Ovary (tissue), 9 donors: ENCODE data around the gene RAPGEF4. TPM values are rescaled to one million over a fixed set of nuclear protein-coding genes. Genes with fewer than 3 reads are reported as not detected.
A peak's percentile ranks its signal among the peaks of the same experiment; 100 is the strongest.

Experiments
- DNase-seq, 5 donors: peaks; one replicate each; pipeline ENCODE4 v3.0.0-alpha.2; 2019 to 2020
- H3K27ac ChIP-seq, 2 donors: fragments of 200-600 bp; one replicate each; pipeline versions ENCODE4 v1.5.1 to v1.8.0; 2019 to 2022
- H3K27me3 ChIP-seq: fragments of 200-600 bp; one replicate; pipeline ENCODE4 v1.8.0; 2022
- H3K36me3 ChIP-seq: fragments of 200-600 bp; sonication (generic); one replicate; pipeline ENCODE4 v1.5.1; 2019
- H3K4me1 ChIP-seq: one replicate; pipeline ENCODE4 v1.8.1; 2013; ENCODE audit warnings: mild to moderate bottlenecking, moderate library complexity; ENCODE audit not compliant: insufficient read depth
- H3K4me3 ChIP-seq: fragments of 200-600 bp; sonication (generic); one replicate; pipeline ENCODE4 v1.5.1; 2017
- H3K9me3 ChIP-seq, 2 donors: fragments of 200-600 bp in 1 of 2; sonication (generic) in 1 of 2; one replicate each; pipeline versions ENCODE4 v1.5.1 to v1.8.1; 2013 to 2019; ENCODE audit warnings: mild to moderate bottlenecking in 1 of 2, moderate library complexity in 1 of 2
- CTCF ChIP-seq, 3 donors: fragments of 450-650 bp in 2 of 3; fragments of 200-600 bp in 1 of 3; IDR thresholded peaks; one replicate each; pipeline versions ENCODE4 v1.5.1 to v1.8.0; 2016 to 2022; ENCODE audit warnings: antibody characterized with exemption in 3 of 3, mild to moderate bottlenecking in 1 of 3
- EP300 ChIP-seq: sonication (generic); formaldehyde crosslinking; IDR thresholded peaks from one replicate; pipeline ENCODE4 v1.6.1; 2017; ENCODE audit warnings: antibody characterized with exemption
- POLR2A ChIP-seq: fragments of 450-650 bp; IDR thresholded peaks from one replicate; pipeline ENCODE4 v1.6.1; 2017; ENCODE audit warnings: antibody characterized with exemption, mild to moderate bottlenecking, moderate library complexity
- WGBS, 3 donors: extraction: QIAGEN DNeasy Blood & Tissue Kit in 1 of 3; methylation state at CpG; one replicate each; pipeline versions ENCODE4 v1.1.5 to v1.1.7; 2013 to 2017; 5-methylcytosine and 5-hydroxymethylcytosine counted together
- intact Hi-C, 4 donors: fragments of 100-400 bp; cut with DNase I; formaldehyde crosslinking; loops; one replicate each; pipeline versions ENCODE4 v1.11.0 to v1.15.1; 2022 to 2023
- polyA plus RNA-seq, 2 donors: library from polyadenylated mRNA; stranded (reverse); fragments of 200-250 nt in 1 of 2; fragments of 350-450 nt in 1 of 2; fragmentation: Illumina TruSeq in 1 of 2; extraction: RNeasy Lipid Tissue Mini Kit (QIAGEN cat#74804) in 1 of 2; gene quantifications; one replicate each; pipeline ENCODE4 v1.2.3, GENCODE V29; 2013 to 2014
- total RNA-seq, 7 donors: library from RNA; depleted of rRNA in 2 of 7; stranded (reverse); fragments of >200 nt in 2 of 7; fragmentation: NEBNext Ultra II Directional in 3 of 7; extraction: Animal tissue kit (Norgen Biotek cat#: 25700) in 3 of 7; gene quantifications; one replicate each; pipeline versions ENCODE4 v1.1.0 to v1.2.4, GENCODE V29; 2016 to 2023
- donor health status: DM: no; HTN: no; CAD: no; lungs with moderate emphysema.
- donor health status: DM: no; HTN: no; CAD: no.
- donor health status: Bipolar disorder and iron deficiency.
- donor health status: DM: yes; HTN: yes; CAD: no.
- donor health status: DM: no; HTN: no; CAD: no.
- donor health status: DM: yes; HTN: yes; CAD: no.

Gene RAPGEF4
- total and polyA plus RNA-seq, 9 donors, result 6.8 to 24.6 (median 8.3) TPM

- intact Hi-C loops, result loop anchor here in 2 of 4 donors (10.0 kb wide), 1 partner anchor 54 kb away; no protein-coding TSS in a partner anchor
- no peaks in the 10 kb centered on the region for H3K9me3 ChIP-seq
- no peak for TF ChIP-seq POLR2A
- TF ChIP-seq EP300, result no peak
- TF ChIP-seq CTCF (IDR thresholded peaks at IDR 0.05), result no peak
- no peaks in the 10 kb centered on the region for H3K36me3 ChIP-seq
- WGBS, 3 donors, result 80 to 93% (median 86%) methylated on average over 4 of the region's 4 CpGs
- no peak for DNase-seq
- H3K4me1 ChIP-seq, result peaks cover 19% of the 10 kb centered on the region
- H3K27ac ChIP-seq, result no peak overlapping the region
- no peaks in the 10 kb centered on the region for H3K27me3 ChIP-seq
- no peak overlapping the region for H3K4me3 ChIP-seq
These were observed 235.0 kb downstream of the RAPGEF4 start for GRCh38 chr2:172970660-172971059.

- DNase-seq, result peak in 3 of 5 donors; percentile 28 to 49 (median 35)
- intact Hi-C loops, result loop anchor here in 2 of 4 donors (10.0 kb wide), 1 partner anchor 53 kb away; no protein-coding TSS in a partner anchor
- WGBS, 3 donors, result 67 to 80% (median 75%) methylated on average over 12 of the region's 12 CpGs
These were observed 236.5 kb downstream of the RAPGEF4 start for GRCh38 chr2:172972005-172972619.

DNA sequence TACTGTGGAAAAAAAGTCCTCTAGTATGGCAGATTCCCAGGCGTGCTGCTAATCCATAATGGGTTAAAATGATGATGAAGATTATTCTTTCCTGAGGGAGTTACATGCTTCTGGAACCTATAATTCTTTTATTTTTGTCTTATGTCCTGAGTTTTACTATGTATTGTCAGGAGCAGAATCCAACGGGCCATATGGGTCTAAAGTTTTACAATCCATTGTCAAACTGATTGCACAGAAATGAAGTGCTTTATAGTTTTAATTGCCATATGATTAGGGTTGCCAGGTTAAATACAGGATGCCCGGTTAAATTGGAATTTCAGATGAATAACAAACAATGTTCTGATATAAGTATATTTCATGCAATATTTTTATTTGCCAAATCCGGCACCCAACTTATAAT, 239.1 kb downstream of the RAPGEF4 start:
- no peak for DNase-seq
- Histone ChIP-seq H3K27me3 (no peaks in the 10 kb centered on the region), H3K4me1 (peaks cover 1% of the 10 kb centered on the region), H3K27ac (no peak overlapping the region), H3K9me3 (no peaks in the 10 kb centered on the region), H3K4me3 (no peak overlapping the region), H3K36me3 (no peaks in the 10 kb centered on the region)
- intact Hi-C loops, result loop anchor here in 2 of 4 donors (5.0 to 10.0 kb wide), 2 partner anchors 50 to 238 kb away; no protein-coding TSS in a partner anchor
- TF ChIP-seq EP300, result no peak
- no peak for TF ChIP-seq POLR2A
- TF ChIP-seq CTCF (IDR thresholded peaks at IDR 0.05), result no peak
- WGBS, 3 donors, result 90 to 94% (median 93%) methylated on average over 4 of the region's 4 CpGs

More at GRCh38 chr2:172972005-172972619, 236.5 kb downstream of the RAPGEF4 start:
- Histone ChIP-seq H3K27ac (no peak overlapping the region), H3K9me3 (no peaks in the 10 kb centered on the region), H3K4me1 (peaks cover 16% of the 10 kb centered on the region), H3K4me3 (no peak overlapping the region), H3K27me3 (no peaks in the 10 kb centered on the region), H3K36me3 (no peaks in the 10 kb centered on the region)
- no peak for TF ChIP-seq CTCF (IDR thresholded peaks at IDR 0.05)

GRCh38 chr2:172976116-172976515, 240.5 kb downstream of the RAPGEF4 start:
- DNase-seq, result no peak
- no peak overlapping the region for H3K4me3 ChIP-seq
- TF ChIP-seq POLR2A (no peak), CTCF (IDR thresholded peaks at IDR 0.05) (no peak), EP300 (no peak)
- no peaks in the 10 kb centered on the region for H3K27me3 ChIP-seq
- no peaks in the 10 kb centered on the region for H3K9me3 ChIP-seq
- 66 to 70% (median 69%) methylated on average over 4 of the region's 4 CpGs for WGBS, 3 donors
- H3K4me1 ChIP-seq, result no peaks in the 10 kb centered on the region
- intact Hi-C loops, result loop anchor here in 2 of 4 donors (5.0 to 10.0 kb wide), 2 partner anchors 49 to 236 kb away; no protein-coding TSS in a partner anchor
- no peaks in the 10 kb centered on the region for H3K36me3 ChIP-seq
- H3K27ac ChIP-seq, result no peak overlapping the region
